Vagina (tissue), 2 donors: ENCODE data around the gene DLL4. TPM values are rescaled to one million over a fixed set of nuclear protein-coding genes. Genes with fewer than 3 reads are reported as not detected.

Experiments used
- DNase-seq, 2 donors: peaks; one replicate each; pipeline ENCODE4 v3.0.0-alpha.2; 2017; ENCODE audit errors: extremely low spot score in 2 of 2
- H3K27ac ChIP-seq: fragments of 200-600 bp; sonication (generic); one replicate; pipeline ENCODE4 v1.5.1; 2019
- H3K27me3 ChIP-seq: fragments of 200-600 bp; sonication (generic); one replicate; pipeline ENCODE4 v1.5.1; 2019
- H3K36me3 ChIP-seq, 2 donors: fragments of 200-600 bp; sonication (generic); one replicate each; pipeline ENCODE4 v1.5.1; 2017 to 2019
- H3K4me1 ChIP-seq: fragments of 200-600 bp; sonication (generic); one replicate; pipeline ENCODE4 v1.5.1; 2019
- H3K4me3 ChIP-seq, 2 donors: fragments of 200-600 bp; sonication (generic); 1 replicate in 1 of 2; 2 replicates in 1 of 2; pipeline ENCODE4 v1.5.1; 2016 to 2019
- H3K9me3 ChIP-seq: fragments of 200-600 bp; sonication (generic); one replicate; pipeline ENCODE4 v1.5.1; 2019
- CTCF ChIP-seq, 3 experiments: fragments of 450-650 bp in 2 of 3; fragments of 200-600 bp in 1 of 3; sonication (generic) in 1 of 3; IDR thresholded peaks; one replicate each; pipeline ENCODE4 v1.5.1; 2017 to 2019; ENCODE audit warnings: antibody characterized with exemption in 3 of 3, mild to moderate bottlenecking in 2 of 3, moderate library complexity in 2 of 3
- POLR2A ChIP-seq, 2 donors: fragments of 450-650 bp; IDR thresholded peaks; one replicate each; pipeline ENCODE4 v1.6.1; 2017; ENCODE audit warnings: antibody characterized with exemption in 2 of 2, mild to moderate bottlenecking in 2 of 2, moderate library complexity in 2 of 2
- POLR2AphosphoS5 ChIP-seq, 2 donors: sonication (generic); formaldehyde crosslinking; IDR thresholded peaks; one replicate each; pipeline ENCODE4 v1.9.0; 2017; ENCODE audit warnings: antibody characterized with exemption in 2 of 2, mild to moderate bottlenecking in 2 of 2, low read depth in 1 of 2; ENCODE audit not compliant: insufficient read depth in 1 of 2
- intact Hi-C: fragments of 100-400 bp; cut with DNase I; formaldehyde crosslinking; loops from one replicate; pipeline ENCODE4 v1.15.1; 2023
- total RNA-seq: library from RNA; depleted of rRNA; stranded (reverse); fragments of >200 nt; gene quantifications from one replicate; pipeline ENCODE4 v1.2.3, GENCODE V29; 2016

Gene DLL4
- total RNA-seq, 1 donor from 2014 or later: 20.9 TPM

GRCh38 chr15:40930430-40931299 is 1.5 kb downstream of the DLL4 start:
- Histone ChIP-seq H3K27me3 (peaks cover 18% of the 10 kb centered on the region), H3K4me3 (peak overlapping the region; percentile 33 to 45), H3K9me3 (no peaks in the 10 kb centered on the region), H3K36me3 (no peaks in the 10 kb centered on the region), H3K4me1 (peaks cover 60% of the 10 kb centered on the region), H3K27ac (no peak overlapping the region)
- DNase-seq: no peak
- intact Hi-C loops: no loop called here
- TF ChIP-seq POLR2AphosphoS5 (IDR thresholded peaks at IDR 0.05; ENCODE audit: insufficient read depth in 1 of 2, low read depth in 1 of 2): peak in 1 of 2 donors; percentile 48
- TF ChIP-seq CTCF (IDR thresholded peaks at IDR 0.05): no peak

- H3K27ac ChIP-seq: no peak overlapping the region
- DNase-seq: no peak
- TF ChIP-seq CTCF (IDR thresholded peaks at IDR 0.05) (no peak), POLR2A (IDR thresholded peaks at IDR 0.05) (no peak), POLR2AphosphoS5 (IDR thresholded peaks at IDR 0.05; ENCODE audit: insufficient read depth in 1 of 2, low read depth in 1 of 2) (no peak)
- no peaks in the 10 kb centered on the region for H3K36me3 ChIP-seq
- intact Hi-C loops: no loop called here
- peaks cover 51% of the 10 kb centered on the region for H3K4me1 ChIP-seq
- peak overlapping the region; percentile 33 to 45 for H3K4me3 ChIP-seq
- no peaks in the 10 kb centered on the region for H3K9me3 ChIP-seq
- peaks cover 13% of the 10 kb centered on the region for H3K27me3 ChIP-seq
Observed at GRCh38 chr15:40931300-40932142, 2.4 kb downstream of the DLL4 start.

- no peak for DNase-seq
- Histone ChIP-seq H3K9me3 (no peaks in the 10 kb centered on the region), H3K36me3 (no peaks in the 10 kb centered on the region), H3K27me3 (peaks cover 9% of the 10 kb centered on the region), H3K4me1 (peaks cover 45% of the 10 kb centered on the region), H3K4me3 (peak overlapping the region; percentile 33 to 45), H3K27ac (no peak overlapping the region)
- no peak for TF ChIP-seq POLR2A (IDR thresholded peaks at IDR 0.05)
- no peak for TF ChIP-seq POLR2AphosphoS5 (IDR thresholded peaks at IDR 0.05; ENCODE audit: insufficient read depth in 1 of 2, low read depth in 1 of 2)
- no peak for TF ChIP-seq CTCF (IDR thresholded peaks at IDR 0.05)
- intact Hi-C loops: no loop called here
Observed at GRCh38 chr15:40932156-40932555, 3.0 kb downstream of the DLL4 start.

GRCh38 chr15:40932649-40933516 is 3.7 kb downstream of the DLL4 start:
- intact Hi-C loops: no loop called here
- no peak for TF ChIP-seq POLR2A (IDR thresholded peaks at IDR 0.05)
- no peak for TF ChIP-seq CTCF (IDR thresholded peaks at IDR 0.05)
- no peak for TF ChIP-seq POLR2AphosphoS5 (IDR thresholded peaks at IDR 0.05; ENCODE audit: insufficient read depth in 1 of 2, low read depth in 1 of 2)
- peaks cover 37% of the 10 kb centered on the region for H3K4me1 ChIP-seq
- no peaks in the 10 kb centered on the region for H3K9me3 ChIP-seq
- H3K27me3 ChIP-seq: peaks cover 6% of the 10 kb centered on the region
- no peak overlapping the region for H3K4me3 ChIP-seq
- H3K27ac ChIP-seq: no peak overlapping the region
- H3K36me3 ChIP-seq: no peaks in the 10 kb centered on the region
- DNase-seq: no peak
